Dermis blood vessel endothelial cell (primary cell): ENCODE results near the gene CLNK. TPM values are rescaled to one million over a fixed set of nuclear protein-coding genes. Genes with fewer than 3 reads are reported as not detected.

Experiments
- DNase-seq: peaks from one replicate; pipeline ENCODE4 v3.0.0; 2010
- total RNA-seq: library from RNA; depleted of rRNA; stranded (reverse); fragments of >200 nt; gene quantifications from 2 replicates; pipeline ENCODE4 v1.2.3, GENCODE V29; 2014

Gene CLNK, protein sequence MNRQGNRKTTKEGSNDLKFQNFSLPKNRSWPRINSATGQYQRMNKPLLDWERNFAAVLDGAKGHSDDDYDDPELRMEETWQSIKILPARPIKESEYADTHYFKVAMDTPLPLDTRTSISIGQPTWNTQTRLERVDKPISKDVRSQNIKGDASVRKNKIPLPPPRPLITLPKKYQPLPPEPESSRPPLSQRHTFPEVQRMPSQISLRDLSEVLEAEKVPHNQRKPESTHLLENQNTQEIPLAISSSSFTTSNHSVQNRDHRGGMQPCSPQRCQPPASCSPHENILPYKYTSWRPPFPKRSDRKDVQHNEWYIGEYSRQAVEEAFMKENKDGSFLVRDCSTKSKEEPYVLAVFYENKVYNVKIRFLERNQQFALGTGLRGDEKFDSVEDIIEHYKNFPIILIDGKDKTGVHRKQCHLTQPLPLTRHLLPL
- total RNA-seq = not detected in 2 replicates

DNA sequence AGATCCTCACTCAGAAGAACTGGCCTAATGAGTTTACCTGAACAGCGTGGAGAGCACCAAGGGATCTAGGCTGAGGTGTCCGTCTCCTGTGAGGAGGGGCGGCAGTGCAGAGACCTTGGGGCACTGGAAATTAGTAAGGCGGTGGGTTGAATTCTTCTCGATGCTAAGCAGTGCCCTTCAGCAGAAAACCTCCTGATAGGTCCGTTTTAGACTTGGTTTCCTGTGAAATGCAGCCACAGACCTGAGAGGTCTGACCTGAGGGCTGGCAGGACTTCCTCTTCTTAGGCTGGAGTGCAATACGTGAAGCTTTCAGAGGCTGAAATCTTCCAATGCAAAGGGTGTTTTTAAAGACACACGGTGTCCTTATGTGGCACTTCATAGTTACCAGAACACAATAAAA, at the start of gene CLNK:
CLNK (minus strand) TSS at position 138 of the 400 bp plus-strand sequence. CDS start 16,899 bp downstream, outside the sequence.
- no peak for DNase-seq

DNA sequence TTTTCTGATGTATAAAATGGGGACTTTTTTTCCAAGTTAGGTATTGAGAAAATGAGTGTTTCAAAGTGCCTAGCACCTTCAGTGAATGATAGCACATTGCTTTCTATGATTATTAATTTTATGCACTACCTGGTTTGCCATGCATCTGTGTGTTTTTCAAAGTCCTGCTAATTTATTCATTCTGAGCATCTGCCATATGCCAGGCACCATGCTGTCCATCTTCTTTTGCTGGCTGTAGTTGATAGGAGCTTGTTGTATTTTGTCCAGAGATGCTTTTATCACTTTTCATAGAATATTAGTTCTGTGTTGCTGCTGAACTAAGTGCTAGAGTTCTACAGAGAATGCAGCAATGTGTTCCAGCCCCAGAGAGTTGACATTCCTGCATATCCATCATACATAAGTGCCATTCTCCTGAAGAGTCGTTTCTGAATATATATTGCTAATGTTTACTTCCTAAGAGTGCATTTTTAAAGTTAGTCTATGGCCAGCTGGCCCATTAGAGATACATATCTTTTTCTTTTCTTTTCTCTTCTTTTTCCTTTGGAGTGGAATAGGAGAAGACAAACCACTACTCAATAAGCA, 49.0 kb upstream of the CLNK start:
- no peak for DNase-seq

DNA sequence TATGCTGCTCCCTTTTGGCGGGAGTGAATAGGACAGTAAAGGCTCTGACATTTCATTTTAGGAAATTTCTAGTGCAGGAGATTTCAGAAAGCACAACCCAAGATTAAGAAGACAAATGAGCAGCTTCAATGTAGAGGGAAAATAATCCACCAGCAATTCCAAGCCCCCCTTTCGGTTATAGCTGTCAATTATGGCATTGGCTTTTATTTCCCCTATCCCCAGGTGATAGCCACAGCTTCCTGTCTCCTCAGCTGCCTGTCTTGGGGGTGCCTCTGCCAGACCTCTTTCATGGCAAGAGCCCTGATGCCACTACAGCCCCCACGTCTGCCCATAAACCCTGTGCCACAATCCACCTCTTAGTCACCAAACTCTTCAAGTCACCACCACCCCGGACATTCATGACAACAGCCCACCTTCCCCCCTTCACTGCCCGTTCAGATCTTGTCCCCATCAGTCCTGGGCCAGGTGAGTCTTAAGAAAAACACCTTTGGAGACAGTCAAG, 48.4 kb upstream of the CLNK start:
- DNase-seq = no peak

DNA sequence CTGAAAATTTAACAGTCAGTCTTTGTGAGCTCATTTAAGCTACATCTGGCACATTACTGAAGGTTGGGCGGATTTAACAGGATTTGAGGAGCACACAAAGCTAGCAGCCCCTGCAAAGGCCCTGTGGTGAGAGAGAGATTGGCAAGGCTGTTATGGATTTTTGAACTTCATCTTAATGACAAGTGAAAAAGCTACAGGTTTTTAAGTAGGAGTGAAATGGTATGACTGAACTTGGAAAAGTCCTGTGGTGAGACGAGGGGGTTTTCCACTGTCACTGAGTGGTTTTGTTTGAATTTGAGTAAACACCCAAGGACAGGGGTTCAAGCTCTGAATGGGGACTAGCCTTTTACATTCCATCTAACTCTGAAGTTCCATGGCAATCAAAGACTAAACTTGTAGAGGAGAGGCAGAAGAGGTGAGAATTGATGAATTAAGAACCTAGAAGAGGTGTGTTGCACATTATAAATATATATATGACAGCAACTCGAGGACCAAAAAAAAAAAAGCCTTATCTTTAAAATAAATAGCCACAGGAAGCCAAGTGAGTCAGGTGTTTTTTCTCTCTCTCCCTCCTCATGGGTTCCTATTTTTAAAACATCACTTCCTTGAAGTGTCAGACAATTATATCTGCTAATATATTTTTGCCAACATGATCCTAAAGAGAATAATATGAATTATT, 47.8 kb upstream of the CLNK start:
- no peak for DNase-seq

DNA sequence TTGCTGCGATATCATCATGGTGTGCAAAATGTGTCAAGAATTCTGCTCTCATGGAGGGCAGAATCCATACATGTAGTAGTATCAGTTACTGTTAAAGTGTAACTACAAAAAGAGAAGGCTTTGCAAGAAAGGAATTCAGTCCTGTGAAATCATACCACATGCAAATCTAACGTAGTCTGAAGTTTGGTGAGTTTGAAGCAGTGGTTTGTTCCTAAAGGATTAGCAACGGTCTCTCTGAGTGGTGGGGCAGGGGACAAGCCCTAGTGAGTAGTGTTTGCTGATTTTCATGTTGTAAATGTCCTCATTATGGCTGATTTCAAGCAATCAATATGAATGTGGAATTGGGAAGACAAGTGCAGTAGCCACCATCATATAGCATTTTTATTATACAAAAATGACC, 47.1 kb upstream of the CLNK start:
- no peak for DNase-seq

DNA sequence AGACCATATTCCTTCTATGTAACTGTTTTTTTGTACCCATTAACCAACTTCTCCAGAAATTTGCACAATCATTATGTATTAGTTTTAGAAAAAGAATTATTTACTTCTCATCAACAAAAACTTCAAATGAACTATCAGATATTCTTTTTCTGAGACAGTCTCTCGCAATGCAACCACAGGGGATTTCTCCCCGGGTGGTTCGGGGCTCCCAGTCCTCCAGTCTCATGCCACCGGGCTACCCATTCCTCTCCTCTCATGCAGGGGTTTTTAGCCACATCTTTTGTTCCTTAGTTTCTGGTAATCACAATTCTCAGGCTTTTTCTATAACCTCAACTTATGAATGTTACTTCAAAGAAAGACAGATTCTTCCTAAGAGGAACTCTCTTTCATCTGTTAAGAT, 46.6 kb upstream of the CLNK start:
- DNase-seq = no peak

DNA sequence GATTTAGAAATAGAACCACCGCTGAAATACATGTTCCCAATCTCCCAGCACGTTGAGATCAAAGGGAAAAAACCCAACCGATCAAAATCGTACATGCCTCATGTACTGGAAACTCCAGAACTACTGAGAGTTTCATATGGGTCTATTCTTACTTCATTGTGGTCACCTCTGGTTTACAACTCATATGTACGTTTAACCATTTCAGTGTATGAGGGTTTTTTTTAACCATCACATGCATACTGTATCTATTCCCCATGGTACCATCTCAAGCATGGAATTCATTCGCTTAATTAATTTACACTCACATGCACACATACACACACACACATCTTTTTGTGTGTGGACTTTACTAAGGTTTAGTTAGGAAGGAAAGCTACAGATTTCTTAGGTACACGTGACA, 46.0 kb upstream of the CLNK start:
- DNase-seq = no peak

DNA sequence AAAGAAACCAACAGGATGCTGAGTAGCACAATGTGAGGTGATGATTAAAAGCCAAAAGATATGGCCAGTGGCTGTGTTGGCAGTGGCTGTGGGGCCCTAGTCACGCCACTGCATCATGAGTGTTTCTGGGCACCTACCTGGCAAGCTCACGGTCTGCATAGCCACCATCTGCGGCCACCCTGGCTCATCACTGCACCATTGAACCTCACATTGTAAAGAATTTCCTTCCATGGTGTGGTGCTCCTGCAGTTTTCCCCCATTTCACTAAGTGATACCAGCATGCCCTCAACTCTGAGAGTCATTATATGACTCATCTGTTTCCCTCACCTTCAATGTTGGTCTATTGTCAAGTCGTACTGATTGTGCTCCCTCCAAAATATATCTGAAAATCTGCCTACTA, 45.5 kb upstream of the CLNK start:
- DNase-seq = no peak

DNA sequence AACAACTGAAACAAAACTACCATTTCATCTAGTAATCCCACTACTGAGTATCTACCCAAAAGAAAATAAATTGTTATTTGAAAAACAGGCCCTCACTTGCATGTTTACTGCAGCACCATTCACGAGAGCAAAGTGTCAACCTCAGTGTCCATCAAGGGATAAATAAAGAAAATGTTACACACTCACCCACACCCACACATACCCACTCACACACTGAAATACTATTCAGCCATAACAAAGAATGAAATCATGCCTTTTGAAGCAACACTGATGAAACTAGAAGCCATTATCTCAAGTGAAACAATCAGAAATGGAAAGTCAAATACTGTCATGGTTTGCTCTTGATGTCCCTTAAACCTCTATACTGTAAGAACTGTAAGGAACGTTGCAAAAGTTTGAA, 44.8 kb upstream of the CLNK start:
- DNase-seq = no peak

DNA sequence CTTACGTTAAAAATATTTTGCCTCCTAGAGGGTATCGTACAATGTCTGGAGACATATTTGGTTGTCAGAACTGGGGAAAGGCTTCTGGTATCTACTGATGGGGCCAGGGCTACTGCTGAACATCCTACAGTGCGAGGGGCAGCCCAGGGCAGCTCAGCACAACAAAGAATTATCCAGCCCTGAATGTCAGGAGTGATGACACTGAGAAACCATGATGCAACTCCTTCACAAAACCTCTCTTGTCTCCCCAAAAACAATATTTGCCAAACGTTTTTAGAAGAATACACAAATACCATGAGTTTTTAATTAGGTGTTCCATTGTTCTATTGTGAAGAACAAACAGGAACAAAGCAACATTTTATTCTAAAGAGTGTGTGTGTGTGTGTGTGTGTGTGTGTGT, 43.4 kb upstream of the CLNK start:
- no peak for DNase-seq

DNA sequence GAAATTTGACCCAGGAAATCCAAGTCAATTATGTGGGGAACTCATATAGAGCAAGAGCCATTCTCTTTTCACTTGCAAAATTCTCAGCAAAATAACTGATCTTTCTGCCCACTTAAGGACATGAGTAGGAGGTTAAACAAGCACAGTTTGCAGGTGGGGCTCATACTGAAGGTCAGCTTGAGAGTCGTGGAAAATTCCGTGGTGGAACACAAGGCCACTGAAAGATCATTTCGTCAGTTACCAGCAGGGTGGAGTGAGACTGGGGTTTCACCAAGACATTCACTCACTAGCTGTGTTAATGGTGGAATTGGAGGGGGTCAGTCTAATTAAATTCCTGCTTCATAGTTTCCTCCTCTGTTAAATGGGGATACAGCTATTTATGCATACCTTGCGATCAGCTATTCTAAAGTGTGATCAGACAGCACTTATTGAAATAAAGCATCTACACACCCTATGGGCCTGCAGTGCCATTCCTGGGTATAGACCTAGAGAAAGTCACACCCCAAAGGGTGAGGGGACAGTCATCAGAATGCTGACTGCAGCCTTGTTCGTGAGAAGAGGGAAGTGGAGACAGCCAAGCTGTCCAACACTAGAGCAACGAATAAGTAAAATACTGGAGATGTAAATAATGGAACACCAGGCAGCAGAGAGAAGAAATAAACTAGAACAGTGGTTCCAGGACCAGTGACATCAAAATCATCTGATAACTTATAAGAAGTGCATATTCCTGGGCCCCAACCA, 42.7 kb upstream of the CLNK start:
- no peak for DNase-seq

DNA sequence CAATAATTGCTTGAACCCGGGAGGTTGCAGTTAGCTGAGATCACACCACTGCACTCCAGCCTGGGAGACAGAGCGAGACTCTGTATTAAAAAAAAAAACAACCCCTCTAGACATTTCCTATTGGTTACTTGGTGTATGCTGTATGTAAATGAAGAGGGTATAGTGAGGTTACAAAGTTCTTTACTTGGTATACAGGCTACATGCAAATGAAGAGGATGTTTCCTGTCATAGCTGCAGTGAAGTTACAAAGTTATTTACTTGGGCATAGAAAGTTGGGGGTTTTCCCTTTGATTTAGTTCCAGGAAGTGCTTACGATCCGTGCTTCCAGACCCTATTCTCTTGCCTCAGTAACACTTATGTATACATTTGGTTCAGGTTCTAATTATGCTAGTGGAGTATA, 38.4 kb upstream of the CLNK start:
- no peak for DNase-seq

DNA sequence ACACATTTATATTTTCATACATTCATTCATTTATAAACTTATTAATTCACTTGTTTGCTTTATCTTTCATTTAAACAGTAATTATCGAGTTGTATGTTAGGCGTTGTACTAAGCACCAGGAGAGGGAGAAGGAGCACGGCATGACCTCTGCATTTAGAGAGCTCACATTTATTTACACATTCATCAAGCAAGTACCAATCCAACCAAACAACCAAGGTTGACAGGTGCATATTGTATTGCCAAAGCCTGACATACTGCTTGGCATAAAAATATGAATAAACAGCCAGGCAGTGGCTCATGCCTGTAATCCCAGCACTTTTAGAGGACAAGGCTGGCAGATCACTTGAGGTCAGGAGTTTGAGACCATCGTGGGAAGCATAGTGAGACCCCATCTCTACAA, 37.0 kb upstream of the CLNK start:
- DNase-seq = no peak

DNA sequence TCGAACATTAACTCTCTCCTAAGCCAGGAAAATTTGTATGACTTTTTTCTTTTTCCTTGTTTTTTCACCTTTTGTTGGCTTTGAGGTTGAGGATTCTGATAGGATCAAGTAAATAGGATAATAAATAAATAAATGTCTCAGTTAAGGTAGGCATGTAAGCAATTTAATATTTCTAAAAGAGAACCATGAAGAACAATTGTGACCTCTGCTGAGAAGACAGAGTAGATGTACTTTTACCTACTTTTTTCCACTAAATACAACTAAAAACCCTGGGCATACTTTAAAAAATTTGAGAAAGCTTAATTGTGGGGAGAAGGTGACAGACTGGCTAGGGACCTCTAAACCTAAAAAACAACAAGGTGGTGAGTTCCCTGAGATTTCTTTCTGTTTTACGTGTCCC, 31.6 kb upstream of the CLNK start:
- DNase-seq = peak; percentile 13

DNA sequence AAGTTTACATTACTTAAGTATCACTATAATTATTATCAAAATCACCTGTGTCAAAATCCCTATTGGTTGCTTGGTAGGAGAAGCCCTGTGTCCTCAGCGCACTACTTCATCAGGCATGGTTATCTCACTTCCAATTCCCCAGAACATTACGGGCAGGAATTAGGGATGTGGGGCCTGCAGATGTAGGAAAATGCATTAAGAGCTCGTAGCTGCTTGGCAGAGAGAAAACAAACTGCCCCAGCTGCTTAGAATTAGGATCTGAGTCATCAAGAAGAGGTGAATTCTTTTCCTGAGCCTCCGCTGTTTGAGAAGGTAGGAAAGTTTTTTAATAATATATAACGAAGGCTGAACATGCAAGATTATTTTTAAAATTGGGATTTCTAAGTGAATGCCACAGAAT, 31.1 kb upstream of the CLNK start:
- DNase-seq = peak; percentile 56

DNA sequence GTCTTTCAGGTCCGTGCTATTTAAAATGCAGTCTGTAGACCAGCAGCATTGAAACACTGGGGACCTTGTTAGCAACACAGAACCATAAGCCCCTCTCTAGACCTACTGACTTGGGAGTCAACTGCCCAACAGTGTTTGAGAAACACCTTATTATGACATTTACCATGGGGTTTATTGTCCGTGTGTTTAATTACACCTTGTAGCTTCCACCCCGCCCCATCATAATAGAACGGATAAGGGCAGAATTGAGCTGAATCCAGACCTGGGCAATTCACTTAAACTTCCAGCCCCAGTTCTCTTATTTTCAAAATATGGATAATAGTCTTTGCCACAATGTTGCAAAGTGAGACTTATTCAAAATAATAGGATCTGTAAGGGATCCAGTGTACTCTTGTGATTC, 30.6 kb upstream of the CLNK start:
- no peak for DNase-seq

DNA sequence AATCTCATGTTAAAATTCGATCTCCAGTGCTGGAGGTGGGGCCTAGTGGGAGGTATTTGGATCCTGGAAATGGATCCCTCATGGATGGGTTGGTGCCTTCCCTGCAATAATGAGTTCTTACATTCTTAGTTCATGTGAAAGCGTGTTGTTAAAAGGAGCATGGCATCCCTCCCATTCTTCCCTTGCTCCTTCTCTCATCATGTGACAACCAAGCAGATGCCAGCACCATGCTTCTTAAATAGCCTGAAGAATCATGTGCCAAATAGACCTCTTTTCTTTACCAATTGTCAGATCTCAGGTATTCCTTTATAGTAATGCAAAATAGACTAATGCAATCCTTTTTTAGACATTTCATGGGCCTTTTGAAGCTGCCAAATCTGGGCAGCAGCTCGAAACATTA, 29.0 kb upstream of the CLNK start:
- DNase-seq = no peak

DNA sequence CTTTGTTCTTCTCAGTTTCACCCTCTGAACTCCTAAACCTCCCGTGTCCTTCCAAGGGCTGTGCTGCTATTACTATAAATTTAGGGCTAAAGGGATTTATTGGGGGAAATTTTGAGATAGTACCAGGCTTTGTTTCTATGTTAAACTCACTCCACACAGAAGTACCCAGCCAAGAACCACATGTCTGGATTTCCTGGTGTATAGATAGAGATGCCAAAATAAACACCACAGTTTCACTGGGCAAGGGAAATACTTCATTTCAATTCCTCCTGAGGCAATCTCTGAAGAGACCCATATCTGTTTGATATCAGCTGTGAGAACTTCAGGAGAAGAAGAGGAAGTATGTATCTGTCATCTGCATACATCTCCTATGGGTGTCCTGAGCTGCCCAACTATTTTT, 21.7 kb upstream of the CLNK start:
- peak; percentile 59 for DNase-seq

DNA sequence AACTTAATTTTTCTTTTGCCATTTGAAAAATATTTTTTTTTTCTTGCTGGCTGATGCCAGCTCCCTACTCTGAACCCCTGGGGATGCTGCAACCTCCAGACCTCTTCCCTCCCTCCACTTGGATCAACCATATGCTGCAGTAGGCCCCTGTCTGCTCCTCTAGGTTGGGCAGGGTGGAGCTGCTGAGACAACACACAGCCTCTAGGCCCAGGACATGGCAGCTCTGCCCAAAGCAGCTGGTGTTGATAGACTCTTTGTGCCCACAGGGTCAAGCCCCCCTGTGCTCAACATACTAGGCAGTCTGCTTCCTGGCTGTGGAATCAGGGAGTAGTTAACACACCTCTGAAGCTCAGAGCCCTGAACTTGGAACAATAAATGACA, 19.9 kb upstream of the CLNK start:
- no peak for DNase-seq

DNA sequence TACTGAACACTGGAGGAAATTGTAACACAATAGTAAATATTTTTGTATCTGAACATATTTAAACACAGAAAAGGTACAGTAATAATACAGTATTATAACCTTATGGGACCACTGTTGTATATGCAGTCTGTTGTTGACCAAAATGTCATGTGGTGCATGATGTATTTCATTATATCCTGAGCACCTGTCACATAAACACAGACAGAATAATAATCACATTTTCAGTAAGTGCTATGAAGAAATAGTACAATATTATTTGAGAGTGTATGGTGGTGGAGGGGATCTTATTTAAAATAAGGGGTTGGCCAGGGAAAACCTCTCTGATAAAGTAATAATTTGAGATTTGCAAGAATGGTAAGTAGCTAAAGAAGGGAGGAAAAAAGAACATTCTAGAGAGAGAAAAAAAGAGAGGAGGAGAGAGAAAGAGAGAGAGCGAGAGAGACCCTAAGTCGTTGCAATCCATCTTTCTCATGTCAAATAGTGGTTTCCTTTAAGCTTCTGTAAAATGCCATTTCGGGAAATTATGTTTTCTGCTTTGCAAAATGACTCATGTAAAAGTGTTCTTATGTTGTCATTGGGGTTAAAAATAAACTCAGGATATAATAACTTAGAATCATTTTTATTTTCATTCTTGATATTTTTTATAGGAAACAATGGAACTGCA, 19.3 kb upstream of the CLNK start:
- peak; percentile 19 for DNase-seq

DNA sequence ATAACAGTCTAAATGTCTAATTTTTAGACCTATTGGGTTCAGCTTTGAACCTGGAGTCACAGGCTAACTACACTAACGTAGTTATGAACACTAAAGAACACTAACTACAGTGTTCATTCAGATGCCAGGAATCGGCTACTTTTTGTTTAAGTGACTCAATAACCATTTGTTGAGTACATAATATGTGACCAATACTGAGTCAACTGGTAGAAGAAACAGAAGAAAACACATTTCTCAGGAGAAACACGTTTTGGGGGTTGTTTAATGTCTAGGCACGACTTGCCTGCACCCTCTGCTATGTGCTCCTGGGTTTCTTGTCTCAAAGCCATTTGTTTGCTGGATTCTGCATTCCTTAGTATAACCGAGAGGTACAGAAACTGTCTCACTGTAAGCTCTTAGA, 18.6 kb upstream of the CLNK start:
- no peak for DNase-seq

DNA sequence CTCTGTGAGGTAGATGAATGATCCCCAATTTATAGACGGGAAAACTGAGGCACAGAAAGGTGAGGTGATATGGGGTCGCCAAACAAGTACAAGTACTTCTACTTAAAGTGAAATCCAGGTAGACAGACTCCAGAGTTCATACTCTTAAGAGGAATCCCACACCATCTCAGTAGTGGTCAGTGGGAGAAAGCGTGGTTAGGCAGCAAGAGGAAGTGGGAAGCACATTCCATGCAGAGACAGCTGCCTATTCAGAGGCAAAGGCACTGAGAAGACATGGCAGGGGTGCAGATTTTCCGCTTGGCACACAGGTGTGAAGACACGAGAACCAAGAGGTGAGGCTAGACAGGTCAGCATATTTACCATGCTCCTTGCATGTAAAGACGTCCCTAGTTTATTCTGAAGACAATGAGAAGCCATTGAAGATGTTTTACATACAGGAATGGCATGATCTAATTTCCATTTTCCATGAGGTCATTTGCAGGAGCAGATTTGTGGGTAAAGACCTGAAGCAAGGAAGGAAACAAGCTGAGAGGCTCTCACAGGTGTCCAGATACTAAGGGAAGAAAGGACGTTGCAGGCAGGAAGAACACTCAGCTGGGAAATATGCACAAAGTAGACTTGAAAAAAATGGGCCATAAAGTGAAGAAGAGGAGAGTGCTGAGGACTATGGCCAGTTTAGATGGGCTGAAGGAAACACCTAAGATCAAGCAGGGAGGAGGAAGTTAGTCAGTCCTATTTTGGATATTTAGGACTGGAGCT, 17.3 kb upstream of the CLNK start:
- peak; percentile 66 for DNase-seq
